ENCODE data around the gene SCN8A.

The SCN8A gene

GRCh38 chr12:51744235-51744634 is 153.2 kb downstream of the SCN8A start:
- no peaks in the 10 kb centered on the region for H3K9me3 ChIP-seq (ENCODE audit: control insufficient read depth, insufficient read depth, low read length)
- H3K9ac ChIP-seq (ENCODE audit: low read depth, low read length) = no peak overlapping the region
- H3K27ac ChIP-seq (ENCODE audit: low read depth, low read length) = no peak overlapping the region
- peaks cover 23% of the 10 kb centered on the region for H3K36me3 ChIP-seq (ENCODE audit: control insufficient read depth, insufficient read depth, low read length)
- no peaks in the 10 kb centered on the region for H3K27me3 ChIP-seq (ENCODE audit: control insufficient read depth, insufficient read depth, low read length)
- H3K4me1 ChIP-seq (ENCODE audit: control insufficient read depth, insufficient read depth, low read length) = no peaks in the 10 kb centered on the region
- no peak overlapping the region for H3K4me3 ChIP-seq (ENCODE audit: low read depth, low read length)

DNA sequence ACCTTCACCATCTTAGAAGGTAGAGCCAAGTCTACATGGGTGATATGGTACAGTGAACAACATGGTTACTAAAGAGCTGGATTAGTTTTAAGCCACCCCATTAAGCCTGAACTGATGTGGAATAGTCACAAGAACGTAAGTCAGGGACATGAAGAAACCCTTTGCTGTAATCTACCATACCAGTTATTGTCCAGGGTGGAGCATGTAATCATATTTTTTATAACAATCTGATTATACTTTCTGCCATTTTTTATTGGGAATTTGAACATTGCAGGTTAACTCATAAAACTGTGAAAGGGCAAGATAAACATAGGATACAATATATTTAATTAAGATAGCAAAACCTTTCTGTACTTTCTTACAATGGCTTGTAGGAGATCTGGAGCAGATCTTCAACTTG is 153.9 kb downstream of the SCN8A start:
- H3K4me3 ChIP-seq (ENCODE audit: low read depth, low read length) = no peak overlapping the region
- peaks cover 23% of the 10 kb centered on the region for H3K36me3 ChIP-seq (ENCODE audit: control insufficient read depth, insufficient read depth, low read length)
- no peaks in the 10 kb centered on the region for H3K9me3 ChIP-seq (ENCODE audit: control insufficient read depth, insufficient read depth, low read length)
- H3K9ac ChIP-seq (ENCODE audit: low read depth, low read length) = no peak overlapping the region
- no peaks in the 10 kb centered on the region for H3K4me1 ChIP-seq (ENCODE audit: control insufficient read depth, insufficient read depth, low read length)
- no peak overlapping the region for H3K27ac ChIP-seq (ENCODE audit: low read depth, low read length)
- no peaks in the 10 kb centered on the region for H3K27me3 ChIP-seq (ENCODE audit: control insufficient read depth, insufficient read depth, low read length)

DNA sequence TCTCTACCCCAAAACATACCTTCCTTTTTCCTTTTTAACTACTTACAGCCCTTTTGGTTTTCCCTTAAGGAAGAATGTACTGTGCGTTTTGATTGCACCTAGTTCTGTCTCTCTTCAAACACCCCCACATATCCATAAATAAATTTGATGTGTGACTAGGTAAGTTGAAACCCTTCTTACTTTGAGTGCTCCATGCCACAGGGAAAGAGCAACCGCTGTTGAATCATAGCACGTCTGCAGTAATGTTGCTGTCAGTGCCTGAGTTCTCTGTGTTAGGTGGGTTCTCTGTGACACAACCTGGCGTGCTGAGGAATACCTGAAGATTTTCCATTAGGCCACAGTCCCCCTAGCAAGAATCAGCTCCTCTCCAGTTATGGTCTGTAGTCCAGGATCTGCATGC is 155.4 kb downstream of the SCN8A start:
- H3K4me3 ChIP-seq (ENCODE audit: low read depth, low read length) = no peak overlapping the region

DNA sequence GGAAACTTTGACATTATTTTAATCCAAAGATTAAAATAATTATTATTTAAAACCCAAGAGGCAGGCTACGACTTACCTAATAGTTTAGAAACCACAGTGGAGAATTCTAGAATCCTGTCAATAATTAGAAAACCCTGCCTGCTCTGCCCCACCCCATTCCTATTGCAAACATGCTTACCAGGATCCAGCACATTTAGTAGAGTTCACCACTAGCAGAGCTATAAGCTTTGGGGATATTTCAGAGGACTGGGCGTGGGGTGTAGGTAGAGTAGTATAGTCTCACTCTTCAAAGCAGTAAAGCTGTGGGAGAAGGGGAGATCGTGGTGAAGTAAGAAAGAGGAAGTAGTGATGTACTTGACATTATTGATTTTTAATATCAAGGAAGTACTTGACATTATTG is 157.2 kb downstream of the SCN8A start:
- H3K27me3 ChIP-seq (ENCODE audit: control insufficient read depth, insufficient read depth, low read length) = no peaks in the 10 kb centered on the region

More for the DNA sequence above, 155.4 kb downstream of the SCN8A start:
- H3K27me3 ChIP-seq (ENCODE audit: control insufficient read depth, insufficient read depth, low read length) = no peaks in the 10 kb centered on the region
- H3K9me3 ChIP-seq (ENCODE audit: control insufficient read depth, insufficient read depth, low read length) = no peaks in the 10 kb centered on the region
- H3K9ac ChIP-seq (ENCODE audit: low read depth, low read length) = no peak overlapping the region
- H3K27ac ChIP-seq (ENCODE audit: low read depth, low read length) = no peak overlapping the region
- H3K4me1 ChIP-seq (ENCODE audit: control insufficient read depth, insufficient read depth, low read length) = no peaks in the 10 kb centered on the region
- peaks cover 31% of the 10 kb centered on the region for H3K36me3 ChIP-seq (ENCODE audit: control insufficient read depth, insufficient read depth, low read length)

DNA sequence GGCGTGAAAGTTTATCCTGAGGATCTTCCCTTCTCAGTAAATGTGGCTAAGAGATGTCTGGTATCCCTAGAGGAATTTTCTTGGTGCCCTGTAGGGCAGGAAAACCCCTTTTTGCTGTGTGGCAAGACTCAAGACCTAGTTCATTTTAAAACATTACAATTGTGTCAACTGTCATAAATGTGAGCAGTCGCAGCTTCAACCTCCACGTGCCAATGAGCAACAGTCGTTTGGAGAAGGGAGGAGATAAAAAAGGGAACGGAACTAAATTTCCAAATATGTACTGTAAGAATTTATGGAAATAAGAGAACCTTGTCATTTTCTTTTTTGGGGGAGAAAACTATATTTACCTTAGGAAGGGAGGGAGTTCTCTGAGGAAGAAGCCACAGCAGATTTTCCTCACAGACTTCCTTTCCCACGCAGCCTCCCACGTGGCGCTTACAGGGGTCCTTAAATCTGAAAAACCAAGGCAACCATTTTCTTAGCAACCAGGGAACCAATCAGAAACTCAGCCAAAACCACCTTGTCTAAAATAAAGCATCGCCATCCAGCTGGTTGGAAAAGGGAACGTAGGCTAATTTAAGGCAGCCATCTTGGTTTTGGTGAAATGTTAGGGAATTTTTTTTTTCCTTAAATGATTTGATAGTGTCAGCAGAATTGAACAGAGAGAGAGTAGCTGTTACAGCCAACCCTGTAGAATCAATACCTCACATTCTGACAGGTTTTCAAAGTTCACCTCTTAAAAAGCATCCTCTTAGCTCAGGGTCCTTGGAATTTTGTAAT is 158.4 kb downstream of the SCN8A start:
- no peak overlapping the region for H3K27ac ChIP-seq (ENCODE audit: low read depth, low read length)
- H3K9me3 ChIP-seq (ENCODE audit: control insufficient read depth, insufficient read depth, low read length) = no peaks in the 10 kb centered on the region
- H3K36me3 ChIP-seq (ENCODE audit: control insufficient read depth, insufficient read depth, low read length) = peaks cover 43% of the 10 kb centered on the region
- H3K4me3 ChIP-seq (ENCODE audit: low read depth, low read length) = no peak overlapping the region
- no peaks in the 10 kb centered on the region for H3K27me3 ChIP-seq (ENCODE audit: control insufficient read depth, insufficient read depth, low read length)
- no peak overlapping the region for H3K9ac ChIP-seq (ENCODE audit: low read depth, low read length)
- H3K4me1 ChIP-seq (ENCODE audit: control insufficient read depth, insufficient read depth, low read length) = no peaks in the 10 kb centered on the region

More for the DNA sequence above, 157.2 kb downstream of the SCN8A start:
- no peaks in the 10 kb centered on the region for H3K9me3 ChIP-seq (ENCODE audit: control insufficient read depth, insufficient read depth, low read length)
- H3K4me1 ChIP-seq (ENCODE audit: control insufficient read depth, insufficient read depth, low read length) = no peaks in the 10 kb centered on the region
- H3K27ac ChIP-seq (ENCODE audit: low read depth, low read length) = no peak overlapping the region
- peaks cover 43% of the 10 kb centered on the region for H3K36me3 ChIP-seq (ENCODE audit: control insufficient read depth, insufficient read depth, low read length)
- H3K9ac ChIP-seq (ENCODE audit: low read depth, low read length) = no peak overlapping the region
- H3K4me3 ChIP-seq (ENCODE audit: low read depth, low read length) = no peak overlapping the region

DNA sequence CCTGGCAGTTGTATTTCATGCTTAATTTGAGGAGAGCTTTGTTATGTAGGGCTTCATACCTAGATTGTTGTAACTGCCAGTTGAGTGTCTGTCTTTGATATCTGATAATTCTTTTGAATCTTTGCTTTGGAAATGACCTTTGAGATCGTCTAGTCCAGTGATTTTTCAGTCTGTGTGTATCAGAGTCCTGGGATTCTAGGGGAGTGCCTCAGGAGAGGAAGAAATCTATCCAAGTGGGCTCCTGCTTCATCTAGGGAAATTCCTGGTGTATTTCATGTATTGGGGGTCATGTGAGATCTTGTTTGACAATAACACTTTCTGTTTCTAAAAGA is 158.9 kb downstream of the SCN8A start:
- Histone ChIP-seq H3K27ac (ENCODE audit: low read depth, low read length) (no peak overlapping the region), H3K9ac (ENCODE audit: low read depth, low read length) (no peak overlapping the region), H3K36me3 (ENCODE audit: control insufficient read depth, insufficient read depth, low read length) (peaks cover 43% of the 10 kb centered on the region), H3K4me1 (ENCODE audit: control insufficient read depth, insufficient read depth, low read length) (no peaks in the 10 kb centered on the region), H3K27me3 (ENCODE audit: control insufficient read depth, insufficient read depth, low read length) (no peaks in the 10 kb centered on the region), H3K4me3 (ENCODE audit: low read depth, low read length) (no peak overlapping the region), H3K9me3 (ENCODE audit: control insufficient read depth, insufficient read depth, low read length) (no peaks in the 10 kb centered on the region)

GRCh38 chr12:51751661-51752060 is 160.6 kb downstream of the SCN8A start:
- Histone ChIP-seq H3K9ac (ENCODE audit: low read depth, low read length) (no peak overlapping the region), H3K9me3 (ENCODE audit: control insufficient read depth, insufficient read depth, low read length) (no peaks in the 10 kb centered on the region), H3K27me3 (ENCODE audit: control insufficient read depth, insufficient read depth, low read length) (no peaks in the 10 kb centered on the region), H3K27ac (ENCODE audit: low read depth, low read length) (no peak overlapping the region), H3K4me3 (ENCODE audit: low read depth, low read length) (no peak overlapping the region), H3K4me1 (ENCODE audit: control insufficient read depth, insufficient read depth, low read length) (no peaks in the 10 kb centered on the region), H3K36me3 (ENCODE audit: control insufficient read depth, insufficient read depth, low read length) (peaks cover 28% of the 10 kb centered on the region)

DNA sequence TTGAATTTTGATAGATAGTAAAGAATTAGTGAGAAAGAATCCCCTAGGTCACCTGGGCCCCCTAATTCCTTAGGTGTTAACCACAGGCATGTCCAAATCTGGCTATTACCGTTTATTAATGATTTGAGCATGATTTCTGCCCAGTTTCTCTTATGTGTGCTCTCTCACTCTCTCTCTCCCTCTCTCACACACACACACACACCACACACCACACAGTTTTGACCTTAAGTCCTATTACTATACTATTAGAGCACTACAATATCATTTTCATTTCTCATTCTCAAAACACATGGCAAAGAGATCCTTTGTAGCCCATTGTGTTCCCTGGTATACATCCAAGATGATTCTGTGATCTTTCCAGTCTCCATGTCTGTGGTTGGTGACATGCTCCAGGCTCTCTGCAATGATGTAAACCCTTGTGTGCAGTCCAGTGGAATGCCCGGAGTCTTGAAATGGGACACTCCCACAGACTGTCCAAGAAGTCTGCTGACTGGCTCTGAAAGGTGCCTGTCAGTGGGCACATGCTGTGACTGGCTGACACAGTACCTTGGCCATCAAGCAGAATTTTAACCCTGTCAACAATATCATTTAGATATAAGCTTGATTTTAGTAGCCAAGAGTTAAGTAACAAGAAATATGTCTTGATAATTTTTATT is 161.3 kb downstream of the SCN8A start:
- Histone ChIP-seq H3K36me3 (ENCODE audit: control insufficient read depth, insufficient read depth, low read length) (peaks cover 32% of the 10 kb centered on the region), H3K4me3 (ENCODE audit: low read depth, low read length) (no peak overlapping the region), H3K27me3 (ENCODE audit: control insufficient read depth, insufficient read depth, low read length) (no peaks in the 10 kb centered on the region), H3K27ac (ENCODE audit: low read depth, low read length) (no peak overlapping the region), H3K9ac (ENCODE audit: low read depth, low read length) (no peak overlapping the region), H3K4me1 (ENCODE audit: control insufficient read depth, insufficient read depth, low read length) (no peaks in the 10 kb centered on the region), H3K9me3 (ENCODE audit: control insufficient read depth, insufficient read depth, low read length) (no peaks in the 10 kb centered on the region)

- Histone ChIP-seq H3K36me3 (ENCODE audit: control insufficient read depth, insufficient read depth, low read length) (peaks cover 28% of the 10 kb centered on the region), H3K4me1 (ENCODE audit: control insufficient read depth, insufficient read depth, low read length) (no peaks in the 10 kb centered on the region), H3K9ac (ENCODE audit: low read depth, low read length) (no peak overlapping the region), H3K9me3 (ENCODE audit: control insufficient read depth, insufficient read depth, low read length) (no peaks in the 10 kb centered on the region), H3K4me3 (ENCODE audit: low read depth, low read length) (no peak overlapping the region), H3K27ac (ENCODE audit: low read depth, low read length) (no peak overlapping the region), H3K27me3 (ENCODE audit: control insufficient read depth, insufficient read depth, low read length) (no peaks in the 10 kb centered on the region)
Observed at GRCh38 chr12:51753980-51754675, 163.1 kb downstream of the SCN8A start.

GRCh38 chr12:51755251-51755650 is 164.2 kb downstream of the SCN8A start:
- Histone ChIP-seq H3K4me1 (ENCODE audit: control insufficient read depth, insufficient read depth, low read length) (no peaks in the 10 kb centered on the region), H3K4me3 (ENCODE audit: low read depth, low read length) (no peak overlapping the region), H3K36me3 (ENCODE audit: control insufficient read depth, insufficient read depth, low read length) (peaks cover 35% of the 10 kb centered on the region), H3K27ac (ENCODE audit: low read depth, low read length) (no peak overlapping the region), H3K9me3 (ENCODE audit: control insufficient read depth, insufficient read depth, low read length) (no peaks in the 10 kb centered on the region), H3K9ac (ENCODE audit: low read depth, low read length) (no peak overlapping the region), H3K27me3 (ENCODE audit: control insufficient read depth, insufficient read depth, low read length) (no peaks in the 10 kb centered on the region)

DNA sequence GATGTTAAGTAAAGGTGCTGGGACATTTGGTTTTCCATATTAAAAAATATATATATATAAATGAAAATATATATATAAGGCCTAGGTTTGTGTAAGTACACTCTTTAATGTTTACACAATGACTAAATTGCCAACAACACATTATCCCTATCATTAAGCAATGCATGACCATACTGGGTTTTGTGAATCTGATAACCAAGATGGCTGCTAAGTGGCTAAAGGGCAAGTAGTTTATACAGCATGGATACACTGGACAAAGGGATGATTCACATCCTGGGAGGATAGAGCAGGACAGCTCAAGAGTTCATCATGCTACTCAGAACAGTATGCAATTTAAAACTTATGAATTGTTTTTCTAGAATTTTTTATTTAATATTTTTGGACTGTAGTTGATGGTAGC is 168.1 kb downstream of the SCN8A start:
- H3K9me3 ChIP-seq (ENCODE audit: control insufficient read depth, insufficient read depth, low read length) = no peaks in the 10 kb centered on the region
- no peaks in the 10 kb centered on the region for H3K4me1 ChIP-seq (ENCODE audit: control insufficient read depth, insufficient read depth, low read length)
- no peak overlapping the region for H3K9ac ChIP-seq (ENCODE audit: low read depth, low read length)
- H3K4me3 ChIP-seq (ENCODE audit: low read depth, low read length) = no peak overlapping the region
- no peaks in the 10 kb centered on the region for H3K27me3 ChIP-seq (ENCODE audit: control insufficient read depth, insufficient read depth, low read length)
- peaks cover 21% of the 10 kb centered on the region; the same call in 1 of the 2 replicates for H3K36me3 ChIP-seq (ENCODE audit: control insufficient read depth, insufficient read depth, low read length)
- H3K27ac ChIP-seq (ENCODE audit: low read depth, low read length) = no peak overlapping the region

Data from HUES48 (cell line).